H9 (cell line): Measurements from ENCODE around the gene CENPC. TPM values are rescaled to one million over a fixed set of nuclear protein-coding genes. Genes with fewer than 3 reads are reported as not detected.

Experiments used
- DNase-seq: peaks from one replicate; pipeline ENCODE4 v3.0.0-alpha.2; 2017
- H2AFZ ChIP-seq: one replicate; pipeline ENCODE4 v1.6.1; 2013; ENCODE audit warnings: mild to moderate bottlenecking, low read length, control low read depth, moderate library complexity
- H2AK5ac ChIP-seq: 2 replicates; pipeline ENCODE4 v1.6.1; 2013; ENCODE audit warnings: low read length, control low read depth, mixed read lengths; ENCODE audit not compliant: insufficient read length
- H2BK120ac ChIP-seq: one replicate; pipeline ENCODE4 v1.6.1; 2013; ENCODE audit warnings: low read depth, mild to moderate bottlenecking, low read length, control low read depth, inconsistent platforms; ENCODE audit not compliant: poor library complexity, severe bottlenecking
- H2BK12ac ChIP-seq: 2 replicates; pipeline ENCODE4 v1.6.1; 2013; ENCODE audit warnings: low read length, control low read depth, mixed read lengths, low read depth; ENCODE audit not compliant: insufficient read length
- H2BK15ac ChIP-seq: 2 replicates; pipeline ENCODE4 v1.6.1; 2013; ENCODE audit warnings: low read depth, low read length, control low read depth
- H2BK20ac ChIP-seq: one replicate; pipeline ENCODE4 v1.6.1; 2013; ENCODE audit warnings: low read depth, mild to moderate bottlenecking, low read length, control low read depth, inconsistent platforms; ENCODE audit not compliant: poor library complexity, severe bottlenecking
- H2BK5ac ChIP-seq: 2 replicates; pipeline ENCODE4 v1.6.1; 2013; ENCODE audit warnings: low read length, control low read depth, mixed read lengths; ENCODE audit not compliant: insufficient read length
- H3K14ac ChIP-seq: 2 replicates; pipeline ENCODE4 v1.6.1; 2013; ENCODE audit warnings: low read length, control low read depth; ENCODE audit not compliant: insufficient read depth
- H3K18ac ChIP-seq: 2 replicates; pipeline ENCODE4 v1.6.1; 2013; ENCODE audit warnings: low read depth, mild to moderate bottlenecking, mixed read lengths, low read length, control low read depth; ENCODE audit not compliant: insufficient read length
- H3K23ac ChIP-seq: 2 replicates; pipeline ENCODE4 v1.6.1; 2013; ENCODE audit warnings: low read length, control low read depth, mixed read lengths, low read depth; ENCODE audit not compliant: insufficient read length
- H3K23me2 ChIP-seq: 2 replicates; pipeline ENCODE4 v1.6.1; 2013; ENCODE audit warnings: low read depth, mild to moderate bottlenecking, mixed read lengths, low read length, control low read depth; ENCODE audit not compliant: insufficient read length, poor library complexity, severe bottlenecking
- H3K27ac ChIP-seq: 2 replicates; pipeline ENCODE4 v1.5.1; 2013; ENCODE audit warnings: low read length, control low read depth, mixed read lengths, low read depth; ENCODE audit not compliant: insufficient read length
- H3K27me3 ChIP-seq: 2 replicates; pipeline ENCODE4 v1.6.1; 2013; ENCODE audit warnings: low read length, control low read depth, inconsistent platforms; ENCODE audit not compliant: insufficient read depth
- H3K4ac ChIP-seq: 2 replicates; pipeline ENCODE4 v1.6.1; 2013; ENCODE audit warnings: low read depth, mild to moderate bottlenecking, control low read depth, inconsistent platforms, low read length, moderate library complexity
- H3K4me1 ChIP-seq: 2 replicates; pipeline ENCODE4 v1.6.1; 2013; ENCODE audit warnings: low read length, control low read depth, inconsistent platforms; ENCODE audit not compliant: insufficient read depth
- H3K4me2 ChIP-seq: 2 replicates; pipeline ENCODE4 v1.6.1; 2013; ENCODE audit warnings: low read length, control low read depth, mixed read lengths; ENCODE audit not compliant: insufficient read length, insufficient read depth
- H3K56ac ChIP-seq: 2 replicates; pipeline ENCODE4 v1.6.1; 2013; ENCODE audit warnings: low read depth, mild to moderate bottlenecking, mixed read lengths, low read length, control low read depth; ENCODE audit not compliant: insufficient read length
- H3K79me1 ChIP-seq: 2 replicates; pipeline ENCODE4 v1.6.1; 2013; ENCODE audit warnings: low read depth, mild to moderate bottlenecking, moderate library complexity, low read length, control low read depth, inconsistent platforms; ENCODE audit not compliant: insufficient read depth, poor library complexity, severe bottlenecking
- H3K79me2 ChIP-seq: 2 replicates; pipeline ENCODE4 v1.6.1; 2013; ENCODE audit warnings: low read length, control low read depth, inconsistent platforms; ENCODE audit not compliant: insufficient read depth
- H3K9ac ChIP-seq: 2 replicates; pipeline ENCODE4 v1.6.1; 2013; ENCODE audit warnings: low read length, control low read depth, mixed read lengths; ENCODE audit not compliant: insufficient read length; ENCODE audit errors: extremely low read depth
- H3K9me3 ChIP-seq: one replicate; pipeline ENCODE4 v1.6.1; 2013; ENCODE audit warnings: low read depth, low read length, inconsistent platforms; ENCODE audit not compliant: control insufficient read depth
- H3T11ph ChIP-seq: one replicate; pipeline ENCODE4 v1.6.1; 2013; ENCODE audit warnings: mild to moderate bottlenecking, low read length, control low read depth, inconsistent platforms
- H4K20me1 ChIP-seq: one replicate; pipeline ENCODE4 v1.6.1; 2013; ENCODE audit not compliant: control insufficient read depth, insufficient read length, insufficient read depth
- H4K5ac ChIP-seq: 2 replicates; pipeline ENCODE4 v1.6.1; 2013; ENCODE audit warnings: low read depth, mild to moderate bottlenecking, mixed read lengths, low read length, control low read depth; ENCODE audit not compliant: insufficient read length
- H4K8ac ChIP-seq: replicated peaks from 2 replicates; pipeline ENCODE4 v1.6.1; 2013; ENCODE audit warnings: low read length, control low read depth, mixed read lengths, low read depth; ENCODE audit not compliant: insufficient read length
- H4K91ac ChIP-seq: 2 replicates; pipeline ENCODE4 v1.6.1; 2013; ENCODE audit warnings: low read depth, mild to moderate bottlenecking, moderate library complexity, mixed read lengths, low read length, control low read depth; ENCODE audit not compliant: insufficient read length
- H3K27ac Mint-ChIP-seq, 3 experiments: 2 replicates in 2 of 3; 3 replicates in 1 of 3; pipeline ENCODE4 v1.8.0; 2020 to 2021; ENCODE audit warnings: mixed read lengths in 3 of 3, mild to moderate bottlenecking in 1 of 3, moderate library complexity in 1 of 3
- H3K27me3 Mint-ChIP-seq: 2 replicates; pipeline ENCODE4 v1.8.0; 2021; ENCODE audit warnings: low read depth, mild to moderate bottlenecking, moderate library complexity, mixed read lengths
- H3K36me3 Mint-ChIP-seq, 3 experiments: 2 replicates in 2 of 3; 3 replicates in 1 of 3; pipeline ENCODE4 v1.8.0; 2020 to 2021; ENCODE audit warnings: low read depth in 3 of 3, mixed read lengths in 3 of 3; ENCODE audit not compliant: insufficient read depth in 1 of 3
- H3K4me1 Mint-ChIP-seq, 2 experiments: 2 replicates each; pipeline ENCODE4 v1.8.0; 2020; ENCODE audit warnings: mixed read lengths in 2 of 2
- H3K4me3 Mint-ChIP-seq, 2 experiments: 2 replicates in 1 of 2; 3 replicates in 1 of 2; pipeline ENCODE4 v1.8.0; 2020 to 2021; ENCODE audit warnings: mild to moderate bottlenecking in 2 of 2, mixed read lengths in 2 of 2, moderate library complexity in 1 of 2
- H3K9me3 Mint-ChIP-seq, 2 experiments: 2 replicates in 1 of 2; 3 replicates in 1 of 2; pipeline ENCODE4 v1.8.0; 2020; ENCODE audit warnings: mild to moderate bottlenecking in 2 of 2, mixed read lengths in 2 of 2, moderate library complexity in 1 of 2
- total RNA-seq: library from RNA; stranded (reverse); gene quantifications from 2 replicates; pipeline ENCODE4 v1.2.1, GENCODE V29; 2021
- TF ChIP-seq, protein P1 (sequence below): fragments of 200-600 bp; sonication (generic); conservative IDR thresholded peaks from 3 replicates; pipeline ENCODE4 v1.8.0; 2021; ENCODE audit warnings: antibody characterized with exemption, mild to moderate bottlenecking

The CENPC gene
- total RNA-seq, 1 experiment from 2014 or later: 18.8 TPM

DNA sequence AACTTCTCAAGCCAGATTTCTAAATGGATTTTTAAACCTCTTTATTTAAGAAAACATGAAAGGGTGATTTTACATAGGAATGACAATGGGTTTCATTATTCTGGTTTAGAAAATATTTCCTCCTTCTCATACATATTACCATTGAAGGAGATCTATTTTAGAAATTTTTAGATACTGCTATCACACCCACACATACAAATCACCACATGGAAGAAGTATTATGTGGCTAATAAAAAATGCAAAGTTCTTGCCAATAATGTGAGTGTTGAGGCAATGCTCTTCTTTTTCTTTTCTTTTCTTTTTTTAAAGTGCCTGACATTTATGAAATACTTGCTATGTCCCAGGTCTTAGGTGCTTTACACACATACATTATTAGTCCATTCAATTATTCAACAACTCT lies 20.0 kb upstream of the CENPC start:
- Histone ChIP-seq H4K20me1 (no peaks in the 10 kb centered on the region), H4K8ac (no peak overlapping the region)
- no peak overlapping the region for H3K27ac Mint-ChIP-seq

More for the DNA sequence above, 20.0 kb upstream of the CENPC start:
- Histone ChIP-seq H3K79me2 (no peaks in the 10 kb centered on the region), H2BK12ac (no peak overlapping the region), H4K91ac (no peak overlapping the region), H3K4me2 (no peak overlapping the region), H2BK20ac (no peak overlapping the region), H2BK15ac (no peak overlapping the region), H2BK5ac (no peak overlapping the region), H3K9me3 (no peaks in the 10 kb centered on the region), H3K14ac (no peak overlapping the region), H3K23me2 (no peaks in the 10 kb centered on the region), H3K27ac (no peak overlapping the region), H2AFZ (no peak overlapping the region), H2AK5ac (no peak overlapping the region), H4K5ac (no peak overlapping the region), H3K4ac (no peak overlapping the region), H3K56ac (no peak overlapping the region), H3K4me1 (no peaks in the 10 kb centered on the region), H3K9ac (no peak overlapping the region), H3K18ac (no peak overlapping the region), H3K79me1 (no peaks in the 10 kb centered on the region), H3K23ac (no peak overlapping the region), H2BK120ac (no peak overlapping the region), H3T11ph (no peak overlapping the region), H3K27me3 (no peaks in the 10 kb centered on the region)
- Mint-ChIP-seq H3K4me3 (no peak overlapping the region), H3K9me3 (no peaks in the 10 kb centered on the region), H3K27me3 (no peaks in the 10 kb centered on the region), H3K4me1 (no peaks in the 10 kb centered on the region), H3K36me3 (no peaks in the 10 kb centered on the region)
- no peak for DNase-seq
- TF ChIP-seq, protein P1, sequence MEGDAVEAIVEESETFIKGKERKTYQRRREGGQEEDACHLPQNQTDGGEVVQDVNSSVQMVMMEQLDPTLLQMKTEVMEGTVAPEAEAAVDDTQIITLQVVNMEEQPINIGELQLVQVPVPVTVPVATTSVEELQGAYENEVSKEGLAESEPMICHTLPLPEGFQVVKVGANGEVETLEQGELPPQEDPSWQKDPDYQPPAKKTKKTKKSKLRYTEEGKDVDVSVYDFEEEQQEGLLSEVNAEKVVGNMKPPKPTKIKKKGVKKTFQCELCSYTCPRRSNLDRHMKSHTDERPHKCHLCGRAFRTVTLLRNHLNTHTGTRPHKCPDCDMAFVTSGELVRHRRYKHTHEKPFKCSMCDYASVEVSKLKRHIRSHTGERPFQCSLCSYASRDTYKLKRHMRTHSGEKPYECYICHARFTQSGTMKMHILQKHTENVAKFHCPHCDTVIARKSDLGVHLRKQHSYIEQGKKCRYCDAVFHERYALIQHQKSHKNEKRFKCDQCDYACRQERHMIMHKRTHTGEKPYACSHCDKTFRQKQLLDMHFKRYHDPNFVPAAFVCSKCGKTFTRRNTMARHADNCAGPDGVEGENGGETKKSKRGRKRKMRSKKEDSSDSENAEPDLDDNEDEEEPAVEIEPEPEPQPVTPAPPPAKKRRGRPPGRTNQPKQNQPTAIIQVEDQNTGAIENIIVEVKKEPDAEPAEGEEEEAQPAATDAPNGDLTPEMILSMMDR: no peak
